Measurements from ENCODE around the gene MBD3L5.
"Not testable (repeated sequence)": the region's sequence is repeated elsewhere in the genome, so short reads cannot be mapped to it uniquely, and the experiment has no call there.

MBD3L5 gene

DNA sequence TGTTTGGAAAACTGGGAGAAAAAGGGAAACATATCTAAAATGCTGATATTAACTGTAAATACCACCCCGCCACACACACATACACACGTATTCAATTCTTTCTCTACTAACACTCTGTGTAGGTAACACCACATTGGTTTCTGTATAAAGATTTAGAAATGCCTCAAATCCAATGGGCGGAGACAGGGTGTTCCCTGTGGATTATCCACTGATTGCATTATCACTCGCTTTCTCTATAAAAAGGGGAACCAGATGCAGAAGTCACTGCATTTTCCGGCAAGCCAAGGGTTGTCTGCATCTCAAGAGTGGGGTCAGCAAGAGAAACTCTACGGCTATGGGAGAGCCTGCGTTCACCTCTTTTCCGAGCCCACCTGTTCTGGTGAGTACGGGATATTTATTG, at the start of gene MBD3L5:
TSS of gene MBD3L5 (plus strand) at position 301 of the 400 bp plus-strand sequence. CDS start at position 335, 34 bp downstream.
- H3K9ac ChIP-seq (ENCODE audit: low read length); H3K4me3 ChIP-seq (ENCODE audit: low read length); H3K27ac ChIP-seq (ENCODE audit: low read depth, low read length); H3K36me3 ChIP-seq (ENCODE audit: control insufficient read depth, insufficient read depth, low read length); H3K27me3 ChIP-seq (ENCODE audit: control insufficient read depth, insufficient read depth, low read length); H3K4me1 ChIP-seq (ENCODE audit: control insufficient read depth, insufficient read depth, low read length): not testable (repeated sequence)

DNA sequence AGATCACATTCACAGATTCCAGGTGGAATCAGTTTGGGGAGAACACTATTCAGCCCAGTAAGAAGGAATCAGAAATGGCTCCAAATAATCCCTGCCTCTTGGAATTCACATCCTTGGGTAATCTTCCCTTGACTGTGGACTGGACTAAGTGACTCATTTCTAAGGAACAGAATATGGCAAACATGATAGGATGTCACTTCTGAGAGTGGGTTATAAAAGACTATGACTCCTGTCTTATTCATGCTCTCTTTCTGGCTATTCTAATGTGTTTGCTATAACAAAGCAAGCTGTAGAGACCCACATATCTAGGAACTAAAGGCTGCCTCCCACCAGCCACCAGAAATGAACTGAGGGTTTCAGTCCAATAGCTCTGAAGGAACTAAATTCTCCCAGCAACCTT, 46.9 kb upstream of the MBD3L5 start:
- no peaks in the 10 kb centered on the region for H3K27me3 ChIP-seq (ENCODE audit: control insufficient read depth, insufficient read depth, low read length)

GRCh38 chr19:6987850-6988249, 42.5 kb upstream of the MBD3L5 start:
- H3K4me1 ChIP-seq (ENCODE audit: control insufficient read depth, insufficient read depth, low read length), result no peaks in the 10 kb centered on the region
- H3K27ac ChIP-seq (ENCODE audit: low read depth, low read length), result no peak overlapping the region
- no peak overlapping the region for H3K9ac ChIP-seq (ENCODE audit: low read length)
- H3K27me3 ChIP-seq (ENCODE audit: control insufficient read depth, insufficient read depth, low read length), result no peaks in the 10 kb centered on the region
- H3K4me3 ChIP-seq (ENCODE audit: low read length), result no peak overlapping the region
- no peaks in the 10 kb centered on the region for H3K36me3 ChIP-seq (ENCODE audit: control insufficient read depth, insufficient read depth, low read length)

More for the DNA sequence above, 46.9 kb upstream of the MBD3L5 start:
- no peak overlapping the region for H3K9ac ChIP-seq (ENCODE audit: low read length)
- no peak overlapping the region for H3K27ac ChIP-seq (ENCODE audit: low read depth, low read length)
- H3K4me1 ChIP-seq (ENCODE audit: control insufficient read depth, insufficient read depth, low read length), result no peaks in the 10 kb centered on the region
- H3K36me3 ChIP-seq (ENCODE audit: control insufficient read depth, insufficient read depth, low read length), result no peaks in the 10 kb centered on the region
- no peak overlapping the region for H3K4me3 ChIP-seq (ENCODE audit: low read length)

DNA sequence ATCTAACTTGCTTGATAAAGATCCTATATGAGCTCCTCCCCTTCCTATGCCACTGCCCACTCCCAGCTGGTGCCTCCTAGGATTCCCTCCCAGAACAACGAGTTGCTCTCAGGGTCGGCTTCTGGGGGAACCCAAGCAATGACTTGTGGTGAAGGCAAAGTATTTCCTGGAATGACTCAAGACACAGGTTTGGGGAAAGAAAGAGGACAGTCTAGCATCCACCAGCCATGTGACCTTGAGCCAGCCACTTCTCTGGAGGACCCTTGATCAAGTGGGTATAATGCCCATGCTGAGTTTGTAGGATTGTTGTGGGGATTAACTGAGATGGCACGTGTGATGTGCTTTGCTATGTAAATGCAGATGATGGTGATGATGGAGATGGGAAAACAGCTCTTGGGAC, 42.1 kb upstream of the MBD3L5 start:
- no peaks in the 10 kb centered on the region for H3K27me3 ChIP-seq (ENCODE audit: control insufficient read depth, insufficient read depth, low read length)
- H3K9ac ChIP-seq (ENCODE audit: low read length), result no peak overlapping the region
- no peaks in the 10 kb centered on the region for H3K36me3 ChIP-seq (ENCODE audit: control insufficient read depth, insufficient read depth, low read length)
- no peak overlapping the region for H3K27ac ChIP-seq (ENCODE audit: low read depth, low read length)
- H3K4me1 ChIP-seq (ENCODE audit: control insufficient read depth, insufficient read depth, low read length), result no peaks in the 10 kb centered on the region
- no peak overlapping the region for H3K4me3 ChIP-seq (ENCODE audit: low read length)

- H3K4me1 ChIP-seq (ENCODE audit: control insufficient read depth, insufficient read depth, low read length), result no peaks in the 10 kb centered on the region
- no peak overlapping the region for H3K9ac ChIP-seq (ENCODE audit: low read length)
- H3K4me3 ChIP-seq (ENCODE audit: low read length), result no peak overlapping the region
- no peaks in the 10 kb centered on the region for H3K36me3 ChIP-seq (ENCODE audit: control insufficient read depth, insufficient read depth, low read length)
- H3K27ac ChIP-seq (ENCODE audit: low read depth, low read length), result no peak overlapping the region
- H3K27me3 ChIP-seq (ENCODE audit: control insufficient read depth, insufficient read depth, low read length), result no peaks in the 10 kb centered on the region
Observed at GRCh38 chr19:6995054-6995453, 35.3 kb upstream of the MBD3L5 start.

DNA sequence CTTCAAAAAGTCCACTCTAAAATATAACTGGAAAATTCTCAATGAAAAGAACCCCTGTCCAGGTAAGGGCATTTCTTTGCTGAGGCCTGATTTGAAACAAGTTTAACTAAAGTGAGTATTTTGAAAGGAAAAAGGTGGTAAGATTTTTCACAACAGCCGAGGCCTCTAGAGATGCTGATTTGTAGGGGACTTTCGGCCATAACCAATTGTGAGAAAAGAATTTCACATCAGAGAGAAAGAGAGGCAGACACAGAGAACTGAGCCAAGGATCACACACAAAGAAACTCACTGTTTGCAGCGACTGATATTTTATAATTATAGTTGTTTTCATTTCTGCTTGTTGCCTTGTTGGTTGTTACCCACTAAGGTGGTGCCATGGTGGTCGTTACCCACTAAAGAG, 33.6 kb upstream of the MBD3L5 start:
- Histone ChIP-seq H3K36me3 (ENCODE audit: control insufficient read depth, insufficient read depth, low read length) (no peaks in the 10 kb centered on the region), H3K27me3 (ENCODE audit: control insufficient read depth, insufficient read depth, low read length) (no peaks in the 10 kb centered on the region), H3K9ac (ENCODE audit: low read length) (no peak overlapping the region), H3K4me3 (ENCODE audit: low read length) (no peak overlapping the region), H3K4me1 (ENCODE audit: control insufficient read depth, insufficient read depth, low read length) (no peaks in the 10 kb centered on the region), H3K27ac (ENCODE audit: low read depth, low read length) (no peak overlapping the region)

- Histone ChIP-seq H3K27me3 (ENCODE audit: control insufficient read depth, insufficient read depth, low read length) (no peaks in the 10 kb centered on the region), H3K9ac (ENCODE audit: low read length) (no peak overlapping the region), H3K27ac (ENCODE audit: low read depth, low read length) (no peak overlapping the region), H3K4me3 (ENCODE audit: low read length) (no peak overlapping the region), H3K4me1 (ENCODE audit: control insufficient read depth, insufficient read depth, low read length) (no peaks in the 10 kb centered on the region), H3K36me3 (ENCODE audit: control insufficient read depth, insufficient read depth, low read length) (no peaks in the 10 kb centered on the region)
Observed at GRCh38 chr19:6997679-6998445, 32.5 kb upstream of the MBD3L5 start.

DNA sequence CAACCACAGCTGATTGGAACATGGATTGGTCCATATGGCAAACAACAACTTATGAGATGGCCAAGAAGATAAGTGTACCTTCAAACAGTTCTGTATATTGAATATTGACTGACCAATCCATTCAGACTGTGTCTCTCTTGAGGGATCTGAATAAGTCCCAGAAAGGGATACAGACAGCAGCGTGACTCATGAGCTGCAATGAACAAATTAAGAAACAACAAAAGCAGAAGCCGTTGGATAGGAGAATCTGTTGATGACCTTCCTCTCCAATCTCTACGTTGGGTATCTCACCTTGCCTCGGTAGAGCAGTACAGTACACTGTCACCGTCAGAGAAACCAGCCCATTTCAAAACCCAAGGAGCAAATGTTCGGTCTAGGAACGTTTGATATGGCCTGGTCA, 30.4 kb upstream of the MBD3L5 start:
- H3K9ac ChIP-seq (ENCODE audit: low read length), result no peak overlapping the region
- no peak overlapping the region for H3K27ac ChIP-seq (ENCODE audit: low read depth, low read length)
- H3K36me3 ChIP-seq (ENCODE audit: control insufficient read depth, insufficient read depth, low read length), result no peaks in the 10 kb centered on the region
- no peaks in the 10 kb centered on the region for H3K4me1 ChIP-seq (ENCODE audit: control insufficient read depth, insufficient read depth, low read length)
- no peaks in the 10 kb centered on the region for H3K27me3 ChIP-seq (ENCODE audit: control insufficient read depth, insufficient read depth, low read length)
- no peak overlapping the region for H3K4me3 ChIP-seq (ENCODE audit: low read length)

GRCh38 chr19:7000333-7000732, 30.0 kb upstream of the MBD3L5 start:
- no peaks in the 10 kb centered on the region for H3K36me3 ChIP-seq (ENCODE audit: control insufficient read depth, insufficient read depth, low read length)
- H3K4me1 ChIP-seq (ENCODE audit: control insufficient read depth, insufficient read depth, low read length), result no peaks in the 10 kb centered on the region
- no peak overlapping the region for H3K9ac ChIP-seq (ENCODE audit: low read length)
- H3K27ac ChIP-seq (ENCODE audit: low read depth, low read length), result no peak overlapping the region
- no peaks in the 10 kb centered on the region for H3K27me3 ChIP-seq (ENCODE audit: control insufficient read depth, insufficient read depth, low read length)
- H3K4me3 ChIP-seq (ENCODE audit: low read length), result no peak overlapping the region

- Histone ChIP-seq H3K27me3 (ENCODE audit: control insufficient read depth, insufficient read depth, low read length) (no peaks in the 10 kb centered on the region), H3K4me3 (ENCODE audit: low read length) (no peak overlapping the region), H3K27ac (ENCODE audit: low read depth, low read length) (no peak overlapping the region), H3K9ac (ENCODE audit: low read length) (no peak overlapping the region), H3K36me3 (ENCODE audit: control insufficient read depth, insufficient read depth, low read length) (no peaks in the 10 kb centered on the region), H3K4me1 (ENCODE audit: control insufficient read depth, insufficient read depth, low read length) (no peaks in the 10 kb centered on the region)
Observed at GRCh38 chr19:7000816-7001215, 29.6 kb upstream of the MBD3L5 start.

DNA sequence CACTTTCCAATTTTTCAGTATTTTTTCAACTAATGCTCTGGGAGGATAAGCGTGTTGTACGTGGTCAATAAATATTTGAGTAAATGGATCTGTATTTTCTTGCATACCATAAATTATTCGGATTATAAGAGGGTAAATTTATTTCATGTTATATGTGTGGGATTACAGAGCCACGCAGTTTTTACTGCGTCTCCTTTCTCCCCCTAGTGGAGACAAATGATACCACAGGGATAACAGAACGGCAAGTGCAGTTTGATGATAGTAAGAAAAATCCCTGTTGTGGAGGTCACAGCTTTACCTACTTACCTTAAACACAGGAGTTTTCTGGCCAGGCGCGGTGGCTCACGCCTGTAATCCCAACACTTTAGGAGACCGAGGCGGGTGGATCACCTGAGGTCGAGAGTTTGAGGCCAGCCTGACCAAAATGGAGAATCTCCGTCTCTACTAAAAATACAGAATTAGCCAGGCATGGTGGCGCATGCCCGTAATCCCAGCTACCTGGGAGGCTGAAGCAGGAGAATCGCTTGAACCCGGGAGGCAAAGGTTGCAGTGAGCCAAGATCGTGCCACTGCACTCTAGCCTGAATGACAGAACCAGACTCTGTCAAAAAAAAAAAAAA, 26.0 kb upstream of the MBD3L5 start:
- H3K4me1 ChIP-seq (ENCODE audit: control insufficient read depth, insufficient read depth, low read length), result no peaks in the 10 kb centered on the region
- no peak overlapping the region for H3K9ac ChIP-seq (ENCODE audit: low read length)
- H3K36me3 ChIP-seq (ENCODE audit: control insufficient read depth, insufficient read depth, low read length), result no peaks in the 10 kb centered on the region
- no peak overlapping the region for H3K4me3 ChIP-seq (ENCODE audit: low read length)
- H3K27ac ChIP-seq (ENCODE audit: low read depth, low read length), result no peak overlapping the region
- H3K27me3 ChIP-seq (ENCODE audit: control insufficient read depth, insufficient read depth, low read length), result no peaks in the 10 kb centered on the region

GRCh38 chr19:7006135-7006704, 24.2 kb upstream of the MBD3L5 start:
- Histone ChIP-seq H3K27ac (ENCODE audit: low read depth, low read length) (no peak overlapping the region), H3K4me1 (ENCODE audit: control insufficient read depth, insufficient read depth, low read length) (no peaks in the 10 kb centered on the region), H3K27me3 (ENCODE audit: control insufficient read depth, insufficient read depth, low read length) (no peaks in the 10 kb centered on the region), H3K4me3 (ENCODE audit: low read length) (no peak overlapping the region), H3K9ac (ENCODE audit: low read length) (no peak overlapping the region), H3K36me3 (ENCODE audit: control insufficient read depth, insufficient read depth, low read length) (no peaks in the 10 kb centered on the region)

DNA sequence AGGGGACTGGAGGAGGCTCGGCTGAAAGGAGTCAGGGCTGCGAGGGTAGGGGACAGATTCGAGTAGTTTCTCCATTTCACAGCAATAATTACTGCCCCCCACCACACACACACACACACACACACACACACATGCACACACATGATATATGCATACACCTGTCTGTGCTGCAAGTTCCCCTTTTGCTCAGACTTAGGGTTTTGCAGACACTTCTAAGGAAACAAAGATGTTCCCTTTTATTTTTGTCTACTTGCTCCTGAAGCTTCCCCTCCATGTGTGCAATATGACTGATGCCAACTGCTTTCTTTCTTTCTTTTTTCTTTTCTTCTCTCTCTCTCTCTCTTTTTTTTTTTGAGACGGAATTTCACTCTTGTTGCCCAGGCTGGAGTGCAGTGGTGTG, 22.5 kb upstream of the MBD3L5 start:
- H3K4me3 ChIP-seq (ENCODE audit: low read length), result no peak overlapping the region
- no peak overlapping the region for H3K9ac ChIP-seq (ENCODE audit: low read length)
- H3K27ac ChIP-seq (ENCODE audit: low read depth, low read length), result no peak overlapping the region
- H3K36me3 ChIP-seq (ENCODE audit: control insufficient read depth, insufficient read depth, low read length), result no peaks in the 10 kb centered on the region
- no peaks in the 10 kb centered on the region for H3K4me1 ChIP-seq (ENCODE audit: control insufficient read depth, insufficient read depth, low read length)
- H3K27me3 ChIP-seq (ENCODE audit: control insufficient read depth, insufficient read depth, low read length), result no peaks in the 10 kb centered on the region

All from rectal smooth muscle tissue (tissue), 1 donor.